ENCODE results near the gene MESP2. TPM values are rescaled to one million over a fixed set of nuclear protein-coding genes. Genes with fewer than 3 reads are reported as not detected.

MESP2 gene
- total and polyA plus RNA-seq, 2 of the 8 experiments (the other 6 are each of a cell fraction or from before 2014, with no cell fraction given): 0.35 to 0.80 TPM

DNA sequence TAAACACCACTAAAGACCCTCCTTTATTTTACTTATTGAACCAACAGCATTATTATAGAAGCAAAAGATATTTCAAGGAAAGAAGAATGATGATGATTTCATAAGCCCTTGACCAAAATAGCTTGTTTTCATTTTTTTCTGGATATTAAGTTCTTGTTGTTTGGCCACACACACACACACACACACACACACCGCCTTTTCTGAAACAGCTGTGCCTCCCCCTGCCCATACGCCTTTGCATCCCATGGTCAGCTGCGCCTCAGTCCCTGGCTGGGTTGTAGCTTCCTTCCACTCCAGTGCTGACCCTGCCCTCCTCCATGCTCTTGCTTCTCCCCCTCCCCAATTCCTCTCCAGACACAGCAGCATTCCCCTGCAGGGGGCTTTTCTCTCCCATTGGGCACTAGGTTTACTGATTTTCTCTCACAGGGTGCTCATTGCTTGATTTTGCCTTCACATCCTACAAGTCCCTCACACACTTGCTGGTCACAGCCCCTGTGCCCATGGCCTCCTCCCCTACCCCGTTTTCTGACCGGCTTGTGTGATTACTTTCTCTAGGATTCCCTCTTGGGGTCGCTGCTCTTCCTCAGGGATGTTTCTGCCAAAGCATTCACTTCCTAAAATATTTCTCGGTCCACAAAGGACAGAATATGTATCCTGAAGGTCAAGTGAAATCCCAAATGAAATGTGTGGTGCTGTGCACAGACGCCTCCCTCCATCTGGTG, 43.5 kb upstream of the MESP2 start:
- POLR2A ChIA-PET (ENCODE audit: partially characterized antibody): interaction anchor here (0.6 to 1.2 kb wide), 3 partner anchors 161 to 277 kb away, joined by 3 to 4 read pairs (median 3); partner anchors contain the start of gene AP3S2
- Histone ChIP-seq H4K20me1 (replicated peaks in 1 of 2; ENCODE audit: control insufficient read depth in 1 of 2, insufficient read depth in 2 of 2, low read length in 2 of 2) (no peaks in the 10 kb centered on the region), H4K8ac (ENCODE audit: extremely low read depth, insufficient read depth, low read length) (no peak overlapping the region), H3K56ac (replicated peaks; ENCODE audit: insufficient read length, low read depth, low read length) (no peak overlapping the region), H3K4ac (replicated peaks; ENCODE audit: insufficient read length, low read depth, low read length) (no peak overlapping the region), H3K23ac (ENCODE audit: insufficient read length) (no peak overlapping the region), H3K79me1 (ENCODE audit: low read depth, low read length) (no peaks in the 10 kb centered on the region), H4K91ac (replicated peaks; ENCODE audit: insufficient read length, low read length) (no peak overlapping the region), H3K4me3 (ENCODE audit: extremely low read depth in 1 of 4, insufficient read depth in 2 of 4, low read depth in 3 of 4, low read length in 4 of 4) (no peak overlapping the region), H3K18ac (ENCODE audit: extremely low read depth, low read length) (no peak overlapping the region), H3K27ac (ENCODE audit: low read depth, low read length) (no peak overlapping the region), H3K79me2 (ENCODE audit: control insufficient read depth in 1 of 2, insufficient read depth in 2 of 2, low read length in 2 of 2) (no peaks in the 10 kb centered on the region), H3K27me3 (replicated peaks in 1 of 4; ENCODE audit: control insufficient read depth in 3 of 4, extremely low read depth in 1 of 4, insufficient read depth in 3 of 4, low read length in 3 of 4) (no peaks in the 10 kb centered on the region; a peak in 1 of 7 replicates), H3K4me1 (replicated peaks in 1 of 4; ENCODE audit: control insufficient read depth in 3 of 4, insufficient read depth in 4 of 4, low read length in 3 of 4) (no peaks in the 10 kb centered on the region; a peak in 2 of 7 replicates), H3K9ac (replicated peaks in 1 of 4; ENCODE audit: extremely low read depth in 1 of 4, low read depth in 3 of 4, low read length in 3 of 4) (no peak overlapping the region), H2BK20ac (ENCODE audit: low read length) (no peak overlapping the region), H2BK120ac (replicated peaks; ENCODE audit: low read depth, low read length) (no peak overlapping the region), H2BK15ac (ENCODE audit: low read length) (no peak overlapping the region), H4K5ac (ENCODE audit: insufficient read length, low read depth, low read length) (no peak overlapping the region), H3K4me2 (ENCODE audit: insufficient read depth in 1 of 2, low read depth in 2 of 2, low read length in 2 of 2) (no peak overlapping the region; a peak in 1 of 4 replicates), H2AFZ (ENCODE audit: low read length) (peak overlapping the region; percentile 67), H3K9me3 (ENCODE audit: insufficient read depth in 2 of 2, low read depth in 1 of 2, low read length in 1 of 2) (no peaks in the 10 kb centered on the region), H2AK5ac (ENCODE audit: low read depth, low read length) (no peak overlapping the region), H2BK5ac (ENCODE audit: low read depth, low read length) (no peak overlapping the region), H3K23me2 (ENCODE audit: low read depth, low read length) (no peaks in the 10 kb centered on the region), H3K14ac (ENCODE audit: insufficient read length) (no peak overlapping the region), H2BK12ac (ENCODE audit: low read depth, low read length) (no peak overlapping the region), H3K36me3 (ENCODE audit: control insufficient read depth in 2 of 4, insufficient read depth in 4 of 4, low read length in 3 of 4) (no peaks in the 10 kb centered on the region)
- FAIRE-seq (no peak), DNase-seq (ENCODE audit: low read depth in 1 of 2, low spot score in 2 of 2) (no peak)
- 71% methylated on average over 8 of the region's 8 CpGs; no CpG with 5 or more reads in 1 of the 2 experiments for WGBS, 2 experiments (ENCODE audit: extremely low coverage in 1 of 2, insufficient coverage in 1 of 2, insufficient read length in 1 of 2, insufficient replicate concordance in 2 of 2, low coverage in 1 of 2, low lambda C conversion rate in 2 of 2, missing lambda C conversion rate in 1 of 2)
- TF ChIP-seq FOSL1 (IDR thresholded peaks at IDR 0.05; ENCODE audit: insufficient read depth, low read depth, low read length) (no peak), RAD21 (IDR thresholded peaks at IDR 0.05 in 1 of 2, conservative IDR thresholded peaks at IDR 0.05 in 1 of 2; ENCODE audit: low read depth in 2 of 2, low read length in 2 of 2) (peak; percentile 31 to 32; a peak in 2 of 4 replicates)
- TF ChIP-seq, protein P1, sequence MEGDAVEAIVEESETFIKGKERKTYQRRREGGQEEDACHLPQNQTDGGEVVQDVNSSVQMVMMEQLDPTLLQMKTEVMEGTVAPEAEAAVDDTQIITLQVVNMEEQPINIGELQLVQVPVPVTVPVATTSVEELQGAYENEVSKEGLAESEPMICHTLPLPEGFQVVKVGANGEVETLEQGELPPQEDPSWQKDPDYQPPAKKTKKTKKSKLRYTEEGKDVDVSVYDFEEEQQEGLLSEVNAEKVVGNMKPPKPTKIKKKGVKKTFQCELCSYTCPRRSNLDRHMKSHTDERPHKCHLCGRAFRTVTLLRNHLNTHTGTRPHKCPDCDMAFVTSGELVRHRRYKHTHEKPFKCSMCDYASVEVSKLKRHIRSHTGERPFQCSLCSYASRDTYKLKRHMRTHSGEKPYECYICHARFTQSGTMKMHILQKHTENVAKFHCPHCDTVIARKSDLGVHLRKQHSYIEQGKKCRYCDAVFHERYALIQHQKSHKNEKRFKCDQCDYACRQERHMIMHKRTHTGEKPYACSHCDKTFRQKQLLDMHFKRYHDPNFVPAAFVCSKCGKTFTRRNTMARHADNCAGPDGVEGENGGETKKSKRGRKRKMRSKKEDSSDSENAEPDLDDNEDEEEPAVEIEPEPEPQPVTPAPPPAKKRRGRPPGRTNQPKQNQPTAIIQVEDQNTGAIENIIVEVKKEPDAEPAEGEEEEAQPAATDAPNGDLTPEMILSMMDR (IDR thresholded peaks at IDR 0.05; ENCODE audit: control extremely low read depth in 1 of 3, insufficient read depth in 1 of 3, low read depth in 1 of 3, low read length in 3 of 3): peak in 2 of 3 experiments; percentile 4 to 8; a peak in 2 of 4 replicates
- CTCF ChIA-PET (ENCODE audit: partially characterized antibody): interaction anchor here (0.8 to 2.9 kb wide), 11 partner anchors 8 to 243 kb away, joined by 3 to 12 read pairs (median 5); no protein-coding TSS in a partner anchor
